ENCODE results near the gene SGCD. TPM values are rescaled to one million over a fixed set of nuclear protein-coding genes. Genes with fewer than 3 reads are reported as not detected.

Gene SGCD
- polyA plus RNA-seq, 1 experiment = 25.2 TPM

DNA sequence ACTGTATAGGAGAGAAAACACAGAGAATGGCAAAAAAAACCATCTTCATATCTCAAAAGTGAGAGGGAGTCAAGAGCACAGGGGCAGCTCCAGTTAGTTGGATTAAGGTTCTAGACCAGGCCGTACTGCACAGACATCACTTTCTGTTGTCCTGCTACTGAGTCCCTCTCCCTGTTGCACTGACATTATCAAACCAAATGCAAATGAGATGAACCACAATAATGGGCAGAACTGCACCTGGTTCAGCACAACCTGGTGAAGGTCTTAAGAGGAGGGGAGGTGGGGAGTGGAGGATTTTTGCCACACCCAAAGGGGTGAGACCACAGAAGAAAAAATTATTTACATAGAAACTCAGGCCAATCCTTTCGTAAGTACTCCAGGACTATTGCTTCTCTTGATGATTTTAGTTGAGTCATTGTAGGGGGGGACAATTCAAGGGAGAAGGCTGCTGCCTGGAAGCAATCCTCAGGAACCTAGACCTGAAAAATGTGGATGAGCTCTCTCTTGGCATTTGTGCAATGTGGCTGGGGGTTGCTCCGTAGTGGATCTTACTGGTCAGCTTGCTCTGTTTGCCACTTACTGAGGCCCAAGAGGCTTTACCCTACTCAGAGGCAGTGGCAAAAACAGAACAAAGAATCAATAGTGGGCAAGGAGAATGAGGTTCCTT is 428.6 kb downstream of the SGCD start:
- no peak for DNase-seq (ENCODE audit: low read depth, low spot score)
- Histone ChIP-seq H3K9me3 (ENCODE audit: control insufficient read depth, insufficient read depth, low read length) (peaks cover 8% of the 10 kb centered on the region), H3K27ac (ENCODE audit: low read depth, low read length) (no peak overlapping the region), H3K4me3 (ENCODE audit: low read depth, low read length) (no peak overlapping the region), H3K27me3 (ENCODE audit: control insufficient read depth, insufficient read depth, low read length) (no peaks in the 10 kb centered on the region)
- ChIA-PET CTCF (no interaction called here), POLR2A (no interaction called here)
- TF ChIP-seq, protein P1, sequence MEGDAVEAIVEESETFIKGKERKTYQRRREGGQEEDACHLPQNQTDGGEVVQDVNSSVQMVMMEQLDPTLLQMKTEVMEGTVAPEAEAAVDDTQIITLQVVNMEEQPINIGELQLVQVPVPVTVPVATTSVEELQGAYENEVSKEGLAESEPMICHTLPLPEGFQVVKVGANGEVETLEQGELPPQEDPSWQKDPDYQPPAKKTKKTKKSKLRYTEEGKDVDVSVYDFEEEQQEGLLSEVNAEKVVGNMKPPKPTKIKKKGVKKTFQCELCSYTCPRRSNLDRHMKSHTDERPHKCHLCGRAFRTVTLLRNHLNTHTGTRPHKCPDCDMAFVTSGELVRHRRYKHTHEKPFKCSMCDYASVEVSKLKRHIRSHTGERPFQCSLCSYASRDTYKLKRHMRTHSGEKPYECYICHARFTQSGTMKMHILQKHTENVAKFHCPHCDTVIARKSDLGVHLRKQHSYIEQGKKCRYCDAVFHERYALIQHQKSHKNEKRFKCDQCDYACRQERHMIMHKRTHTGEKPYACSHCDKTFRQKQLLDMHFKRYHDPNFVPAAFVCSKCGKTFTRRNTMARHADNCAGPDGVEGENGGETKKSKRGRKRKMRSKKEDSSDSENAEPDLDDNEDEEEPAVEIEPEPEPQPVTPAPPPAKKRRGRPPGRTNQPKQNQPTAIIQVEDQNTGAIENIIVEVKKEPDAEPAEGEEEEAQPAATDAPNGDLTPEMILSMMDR (IDR thresholded peaks at IDR 0.05; ENCODE audit: low read depth, low read length) = no peak

DNA sequence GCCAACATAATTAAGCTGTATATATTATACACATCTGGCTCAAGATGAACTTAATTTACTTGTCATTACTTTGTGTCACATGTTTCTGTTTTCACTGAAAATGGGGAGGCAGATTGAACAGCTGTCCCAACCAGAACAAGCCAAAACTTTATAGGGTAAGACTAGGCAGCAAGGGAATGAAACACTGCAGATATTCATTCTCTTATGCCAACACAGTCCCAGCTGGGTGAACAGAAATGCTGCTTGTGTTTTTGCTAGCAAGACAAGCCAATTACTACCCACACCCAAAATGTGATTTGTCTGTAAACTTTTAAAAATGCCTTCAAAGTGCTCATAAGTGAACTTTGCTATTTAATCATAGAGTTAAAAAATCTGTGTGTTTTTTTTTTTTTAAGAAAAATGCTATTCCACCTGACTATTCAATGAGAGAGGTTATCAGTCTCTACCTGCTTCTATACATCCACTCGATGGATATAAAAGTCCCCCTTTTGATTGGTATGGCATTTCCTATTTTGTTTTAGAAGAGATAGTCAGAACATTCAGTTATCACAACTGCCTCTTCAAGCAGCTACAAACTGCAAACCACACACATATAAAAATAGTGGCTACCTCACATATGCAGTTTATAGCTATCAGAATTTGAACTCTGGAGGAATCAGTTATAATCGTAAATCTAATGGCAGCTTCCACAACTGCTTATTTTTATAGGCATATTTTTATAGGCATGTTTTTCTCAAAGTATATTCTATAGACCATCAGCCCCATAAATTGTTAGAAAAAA is 431.2 kb downstream of the SGCD start:
- peaks cover 5% of the 10 kb centered on the region for H3K9me3 ChIP-seq (ENCODE audit: control insufficient read depth, insufficient read depth, low read length)
- DNase-seq (ENCODE audit: low read depth, low spot score) = no peak
- H3K4me3 ChIP-seq (ENCODE audit: low read depth, low read length) = no peak overlapping the region
- TF ChIP-seq, protein P1 (IDR thresholded peaks at IDR 0.05; ENCODE audit: low read depth, low read length) = no peak
- no peak overlapping the region for H3K27ac ChIP-seq (ENCODE audit: low read depth, low read length)
- no peaks in the 10 kb centered on the region for H3K27me3 ChIP-seq (ENCODE audit: control insufficient read depth, insufficient read depth, low read length)
- ChIA-PET POLR2A (no interaction called here), CTCF (no interaction called here)

DNA sequence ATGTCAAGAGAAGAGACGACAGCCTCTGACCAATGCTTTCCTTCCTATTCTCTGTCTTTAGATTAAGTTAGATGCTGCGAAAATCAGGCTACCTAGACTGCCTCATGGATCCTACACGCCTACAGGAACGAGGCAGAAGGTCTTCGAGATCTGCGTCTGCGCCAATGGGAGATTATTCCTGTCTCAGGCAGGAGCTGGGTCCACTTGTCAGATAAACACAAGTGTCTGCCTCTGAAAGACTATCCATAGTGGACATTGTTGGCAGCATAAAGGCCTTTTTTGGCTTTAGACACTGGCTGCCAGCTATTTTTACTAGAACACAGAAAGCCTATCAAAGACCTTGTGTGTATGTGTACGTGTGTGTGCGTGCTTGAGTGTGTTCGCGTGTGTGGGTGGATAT is 432.2 kb downstream of the SGCD start:
- H3K9me3 ChIP-seq (ENCODE audit: control insufficient read depth, insufficient read depth, low read length) = peaks cover 4% of the 10 kb centered on the region; the same call in 1 of the 2 replicates
- TF ChIP-seq, protein P1 (IDR thresholded peaks at IDR 0.05; ENCODE audit: low read depth, low read length) = no peak
- H3K27ac ChIP-seq (ENCODE audit: low read depth, low read length) = no peak overlapping the region
- ChIA-PET CTCF (no interaction called here), POLR2A (no interaction called here)
- no peak overlapping the region for H3K4me3 ChIP-seq (ENCODE audit: low read depth, low read length)
- no peaks in the 10 kb centered on the region for H3K27me3 ChIP-seq (ENCODE audit: control insufficient read depth, insufficient read depth, low read length)
- no peak for DNase-seq (ENCODE audit: low read depth, low spot score)

DNA sequence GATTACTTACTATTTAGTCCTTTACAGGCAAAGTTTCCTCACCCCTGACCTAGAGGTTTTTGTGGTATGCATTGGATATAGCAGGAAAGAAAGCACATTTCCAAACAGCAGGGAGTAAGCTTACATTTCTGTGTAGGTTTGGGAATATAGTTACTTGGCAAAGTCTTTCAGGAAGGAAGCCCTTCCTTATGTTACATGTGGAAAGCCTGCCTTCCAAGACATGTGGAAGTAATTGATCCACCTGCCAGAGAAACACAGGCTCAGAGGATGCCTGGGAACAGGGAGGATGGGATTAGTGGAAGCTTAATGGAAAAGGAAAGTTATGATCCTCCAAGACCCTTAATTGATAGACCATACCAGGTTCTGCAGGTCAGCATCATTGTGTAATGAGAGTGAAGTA is 435.8 kb downstream of the SGCD start:
- DNase-seq (ENCODE audit: low read depth, low spot score) = no peak

More for the DNA sequence above, 435.8 kb downstream of the SGCD start:
- POLR2A ChIA-PET = no interaction called here
- H3K4me3 ChIP-seq (ENCODE audit: low read depth, low read length) = no peak overlapping the region
- no peak overlapping the region for H3K27ac ChIP-seq (ENCODE audit: low read depth, low read length)
- H3K9me3 ChIP-seq (ENCODE audit: control insufficient read depth, insufficient read depth, low read length) = peaks cover 5% of the 10 kb centered on the region; the same call in 1 of the 2 replicates
- no peaks in the 10 kb centered on the region for H3K27me3 ChIP-seq (ENCODE audit: control insufficient read depth, insufficient read depth, low read length)
- TF ChIP-seq, protein P1 (IDR thresholded peaks at IDR 0.05; ENCODE audit: low read depth, low read length) = no peak
- CTCF ChIA-PET = no interaction called here
